Uterus (tissue), 2 donors: ENCODE data around the gene TAT.

Experiments used
- CTCF ChIP-seq, 4 experiments: fragments of 200-600 bp in 2 of 4; fragments of 450-650 bp in 2 of 4; sonication (generic) in 2 of 4; IDR thresholded peaks; one replicate each; pipeline ENCODE4 v1.5.1; 2016 to 2019; ENCODE audit warnings: antibody characterized with exemption in 4 of 4, mild to moderate bottlenecking in 2 of 4, moderate library complexity in 1 of 4
- POLR2A ChIP-seq, 2 donors: fragments of 450-650 bp; IDR thresholded peaks; one replicate each; pipeline ENCODE4 v1.6.1; 2016; ENCODE audit warnings: antibody characterized with exemption in 2 of 2, mild to moderate bottlenecking in 1 of 2, moderate library complexity in 1 of 2

- TF ChIP-seq CTCF (IDR thresholded peaks at IDR 0.05) (no peak), POLR2A (IDR thresholded peaks at IDR 0.05) (no peak)
These were observed 6.7 kb downstream of the TAT start for GRCh38 chr16:71570144-71570543.
